Tibial artery (tissue), 4 donors: ENCODE results near the gene FARSA.
A peak's percentile ranks its signal among the peaks of the same experiment; 100 is the strongest.
"Not testable (repeated sequence)": the region's sequence is repeated elsewhere in the genome, so short reads cannot be mapped to it uniquely, and the experiment has no call there.

Source experiments
- DNase-seq, 2 donors: peaks; one replicate each; pipeline ENCODE4 v3.0.0-alpha.2; 2019
- H3K27ac ChIP-seq, 2 donors: fragments of 200-600 bp; sonication (generic) in 1 of 2; 1 replicate in 1 of 2; 2 replicates in 1 of 2; pipeline ENCODE4 v1.5.1; 2018 to 2019; ENCODE audit warnings: mild to moderate bottlenecking in 1 of 2
- H3K27me3 ChIP-seq, 2 donors: fragments of 200-600 bp; sonication (generic) in 1 of 2; one replicate each; pipeline versions ENCODE4 v1.5.1 to v1.6.0; 2016 to 2019
- H3K36me3 ChIP-seq, 3 donors: fragments of 200-600 bp; sonication (generic) in 2 of 3; one replicate each; pipeline ENCODE4 v1.5.1; 2016 to 2019; ENCODE audit warnings: mild to moderate bottlenecking in 2 of 3
- H3K4me1 ChIP-seq, 4 donors: fragments of 200-600 bp; sonication (generic) in 2 of 4; 1 replicate in 3 of 4; 2 replicates in 1 of 4; pipeline ENCODE4 v1.5.1; 2016 to 2019
- H3K4me3 ChIP-seq, 2 donors: fragments of 200-600 bp; sonication (generic) in 1 of 2; 1 replicate in 1 of 2; 2 replicates in 1 of 2; pipeline ENCODE4 v1.5.1; 2018 to 2019; ENCODE audit warnings: mild to moderate bottlenecking in 2 of 2
- H3K9me3 ChIP-seq, 3 donors: fragments of 200-600 bp; sonication (generic) in 1 of 3; one replicate each; pipeline ENCODE4 v1.5.1; 2016 to 2019
- intact Hi-C: fragments of 100-400 bp; cut with DNase I; formaldehyde crosslinking; loops from one replicate; pipeline ENCODE4 v1.15.0; 2023; ENCODE audit warnings: low total_unique reads
- TF ChIP-seq, protein P1 (sequence below), 2 experiments: fragments of 200-600 bp in 1 of 2; fragments of 450-650 bp in 1 of 2; IDR thresholded peaks; one replicate each; pipeline ENCODE4 v1.5.1; 2017 to 2019; ENCODE audit warnings: antibody characterized with exemption in 2 of 2, mild to moderate bottlenecking in 1 of 2, moderate library complexity in 1 of 2

The FARSA gene

DNA sequence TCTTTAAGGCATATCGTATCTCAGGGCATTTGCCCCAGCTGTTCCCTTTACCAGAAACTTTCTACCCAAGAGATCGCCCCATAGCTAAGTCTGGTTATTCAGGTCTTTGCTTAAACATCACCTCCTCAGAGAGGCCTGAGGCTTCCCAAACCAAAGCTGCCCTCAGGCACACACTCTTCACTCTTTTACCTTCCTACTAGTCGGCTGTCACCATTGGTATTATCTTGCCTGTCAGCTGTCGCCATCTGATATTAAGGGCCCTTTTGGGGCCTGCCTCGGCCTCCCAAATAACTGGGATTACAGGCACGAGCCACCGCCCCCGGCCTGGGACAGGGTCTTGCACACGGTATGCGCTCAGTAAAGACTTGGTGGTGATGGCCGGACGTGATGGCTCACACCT, 22.5 kb upstream of the FARSA start:
- Histone ChIP-seq H3K4me1 (peaks cover 0 to 46% (median 34%) of the 10 kb centered on the region in 4 donors), H3K9me3 (no peaks in the 10 kb centered on the region), H3K27me3 (no peaks in the 10 kb centered on the region), H3K4me3 (peak overlapping the region; percentile 85 to 93), H3K36me3 (peaks cover 27 to 43% (median 30%) of the 10 kb centered on the region in 3 donors), H3K27ac (peak overlapping the region; percentile 91 to 96)
- TF ChIP-seq, protein P1, sequence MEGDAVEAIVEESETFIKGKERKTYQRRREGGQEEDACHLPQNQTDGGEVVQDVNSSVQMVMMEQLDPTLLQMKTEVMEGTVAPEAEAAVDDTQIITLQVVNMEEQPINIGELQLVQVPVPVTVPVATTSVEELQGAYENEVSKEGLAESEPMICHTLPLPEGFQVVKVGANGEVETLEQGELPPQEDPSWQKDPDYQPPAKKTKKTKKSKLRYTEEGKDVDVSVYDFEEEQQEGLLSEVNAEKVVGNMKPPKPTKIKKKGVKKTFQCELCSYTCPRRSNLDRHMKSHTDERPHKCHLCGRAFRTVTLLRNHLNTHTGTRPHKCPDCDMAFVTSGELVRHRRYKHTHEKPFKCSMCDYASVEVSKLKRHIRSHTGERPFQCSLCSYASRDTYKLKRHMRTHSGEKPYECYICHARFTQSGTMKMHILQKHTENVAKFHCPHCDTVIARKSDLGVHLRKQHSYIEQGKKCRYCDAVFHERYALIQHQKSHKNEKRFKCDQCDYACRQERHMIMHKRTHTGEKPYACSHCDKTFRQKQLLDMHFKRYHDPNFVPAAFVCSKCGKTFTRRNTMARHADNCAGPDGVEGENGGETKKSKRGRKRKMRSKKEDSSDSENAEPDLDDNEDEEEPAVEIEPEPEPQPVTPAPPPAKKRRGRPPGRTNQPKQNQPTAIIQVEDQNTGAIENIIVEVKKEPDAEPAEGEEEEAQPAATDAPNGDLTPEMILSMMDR (IDR thresholded peaks at IDR 0.05): no peak
- DNase-seq: no peak
- intact Hi-C loops: no loop called here

DNA sequence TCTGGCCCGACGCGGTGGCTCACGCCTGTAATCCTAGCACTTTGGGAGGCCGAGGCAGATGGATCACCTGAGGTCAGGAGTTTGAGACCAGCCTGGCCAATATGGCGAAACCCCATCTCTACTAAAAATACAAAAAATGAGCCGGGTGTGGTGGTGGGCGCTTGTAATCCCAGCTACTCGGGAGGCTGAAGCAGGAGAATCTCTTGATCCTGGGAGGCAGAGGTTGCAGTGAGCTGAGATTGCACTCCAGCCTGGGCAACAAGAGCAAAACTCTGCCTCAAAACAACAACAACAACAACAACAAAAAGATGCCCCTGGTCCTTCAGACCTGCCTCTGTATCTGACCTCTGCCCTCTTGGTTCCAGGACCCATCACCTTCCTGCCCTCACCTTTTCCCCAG, 22.1 kb upstream of the FARSA start:
- Histone ChIP-seq H3K4me1 (peaks cover 0 to 46% (median 34%) of the 10 kb centered on the region in 4 donors), H3K27ac (peak overlapping the region; percentile 91 to 96), H3K4me3 (peak overlapping the region; percentile 85 to 93), H3K36me3 (peaks cover 31 to 47% (median 33%) of the 10 kb centered on the region in 3 donors)
- H3K27me3 ChIP-seq, intact Hi-C loops, DNase-seq, H3K9me3 ChIP-seq: not testable (repeated sequence)

DNA sequence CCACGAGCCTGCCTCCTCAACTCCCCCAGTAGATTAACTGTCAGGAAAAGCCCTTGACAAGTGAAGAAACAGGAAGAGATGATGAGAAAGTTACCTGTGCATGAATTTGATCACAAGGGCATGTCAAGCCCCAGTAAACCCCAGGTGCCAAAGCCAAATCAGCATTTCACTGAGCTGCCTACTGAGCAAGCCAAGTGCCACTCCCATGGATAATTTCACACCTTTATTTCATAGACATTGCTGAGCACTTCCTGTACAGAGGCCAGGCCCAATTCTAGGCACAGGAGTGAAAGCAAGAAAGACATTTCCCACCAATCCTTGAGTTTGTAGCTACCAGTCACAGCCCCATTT, 21.1 kb upstream of the FARSA start:
- TF ChIP-seq, protein P1 (IDR thresholded peaks at IDR 0.05): no peak
- no peak for DNase-seq
- Histone ChIP-seq H3K36me3 (peaks cover 41 to 57% (median 42%) of the 10 kb centered on the region in 3 donors), H3K27ac (peak overlapping the region; percentile 3 to 96), H3K4me3 (no peak overlapping the region), H3K27me3 (no peaks in the 10 kb centered on the region), H3K9me3 (no peaks in the 10 kb centered on the region), H3K4me1 (peaks cover 0 to 46% (median 34%) of the 10 kb centered on the region in 4 donors)
- intact Hi-C loops: no loop called here

DNA sequence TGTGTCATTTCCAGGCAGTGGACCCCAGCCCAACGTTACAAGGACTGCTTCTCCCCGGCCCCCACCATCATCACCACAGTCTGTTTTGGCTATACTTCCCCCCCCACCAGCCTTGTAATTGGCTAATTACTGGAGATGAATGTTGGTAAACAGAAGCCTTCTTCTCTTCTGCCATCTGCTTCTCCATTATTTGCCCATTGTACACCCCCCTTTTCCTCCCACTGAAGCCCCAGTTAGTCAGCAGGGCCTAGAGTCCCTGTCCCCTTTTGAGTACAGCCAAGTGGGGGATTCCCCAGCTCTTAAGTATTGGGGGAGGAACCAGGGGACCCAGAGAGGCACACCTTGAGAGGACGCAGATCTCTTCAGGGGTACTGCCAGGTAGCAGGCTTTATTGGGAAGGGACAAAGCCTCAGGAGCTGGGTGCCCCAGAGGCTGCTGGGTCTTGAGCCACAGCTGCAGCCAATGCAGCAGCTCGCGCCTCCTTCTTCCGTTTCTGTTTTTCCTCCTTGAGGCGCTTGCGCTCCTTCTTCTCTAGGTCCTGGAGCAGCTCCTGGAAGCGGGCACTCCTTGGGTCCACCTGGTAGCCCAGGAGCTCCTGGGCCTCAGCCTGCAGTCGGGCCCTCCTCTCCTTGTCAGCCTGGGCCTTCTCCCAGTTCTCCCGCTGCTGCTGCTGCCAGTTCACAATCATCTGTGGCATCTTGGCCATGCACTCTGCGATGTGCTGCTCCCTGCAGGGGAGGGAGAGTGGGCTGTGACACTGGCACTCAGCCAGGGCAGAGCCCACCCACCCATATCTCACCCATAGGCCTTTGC, 20.5 kb upstream of the FARSA start:
- Histone ChIP-seq H3K27me3 (no peaks in the 10 kb centered on the region), H3K4me1 (peaks cover 0 to 46% (median 34%) of the 10 kb centered on the region in 4 donors), H3K36me3 (peaks cover 46 to 63% (median 48%) of the 10 kb centered on the region in 3 donors), H3K9me3 (no peaks in the 10 kb centered on the region), H3K4me3 (no peak overlapping the region), H3K27ac (peak overlapping the region; percentile 73 to 96)
- intact Hi-C loops: no loop called here
- TF ChIP-seq, protein P1 (IDR thresholded peaks at IDR 0.05): no peak
- DNase-seq: no peak

DNA sequence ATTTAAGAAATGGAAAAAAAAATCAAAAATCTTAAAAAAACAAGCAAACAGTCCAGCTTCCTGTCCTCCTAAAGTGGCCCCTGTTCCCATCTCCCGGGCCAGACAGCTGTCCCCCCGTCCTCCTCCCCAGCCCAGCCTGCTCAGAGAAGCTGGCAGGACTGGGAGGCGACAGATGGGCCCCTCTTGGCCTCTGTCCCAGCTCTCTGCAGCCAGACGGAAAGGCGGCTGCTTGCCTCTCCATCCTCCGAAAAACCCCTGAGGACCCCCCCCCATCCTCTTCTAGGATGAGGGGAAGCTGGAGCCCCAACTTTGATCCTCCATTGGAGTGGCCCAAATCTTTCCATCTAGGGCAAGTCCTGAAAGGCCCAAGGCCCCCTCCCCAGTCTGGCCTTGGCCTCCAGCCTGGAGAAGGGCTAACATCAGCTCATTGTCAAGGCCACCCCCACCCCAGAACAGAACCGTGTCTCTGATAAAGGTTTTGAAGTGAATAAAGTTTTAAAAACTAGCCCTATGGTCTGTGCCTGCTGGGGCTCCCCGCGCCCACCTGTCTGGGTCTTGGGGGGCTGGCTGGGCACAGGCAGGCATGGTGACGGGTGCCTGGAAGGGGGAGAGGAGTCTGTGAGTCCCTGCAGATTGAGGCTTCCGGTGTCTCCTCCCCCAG, 19.8 kb upstream of the FARSA start:
- peaks cover 54 to 70% (median 56%) of the 10 kb centered on the region in 3 donors for H3K36me3 ChIP-seq
- H3K4me3 ChIP-seq: no peak overlapping the region
- H3K27me3 ChIP-seq: no peaks in the 10 kb centered on the region
- intact Hi-C loops: no loop called here
- TF ChIP-seq, protein P1 (IDR thresholded peaks at IDR 0.05): no peak
- peak overlapping the region; percentile 73 to 96 for H3K27ac ChIP-seq
- no peaks in the 10 kb centered on the region for H3K9me3 ChIP-seq
- peaks cover 0 to 46% (median 34%) of the 10 kb centered on the region in 4 donors for H3K4me1 ChIP-seq
- DNase-seq: no peak
